Activated CD4-positive, alpha-beta memory T cell treated with anti-CD3 and anti-CD28 coated beads for 36 hours (primary cell): Measurements from ENCODE around the gene GIT2. TPM values are rescaled to one million over a fixed set of nuclear protein-coding genes. Genes with fewer than 3 reads are reported as not detected.

Source experiments
- CTCF ChIA-PET: fragments of 350-600 bp; sonication (Branson Sonifier 250); formaldehyde crosslinking; loops from one replicate; lab custom pipeline; 2021; ENCODE audit warnings: antibody characterized with exemption, inconsistent platforms; lab: Charles Lee
- POLR2A ChIA-PET: fragments of 350-600 bp; sonication (Branson Sonifier 250); formaldehyde crosslinking; loops from one replicate; lab custom pipeline; 2021; ENCODE audit warnings: antibody characterized with exemption; lab: Charles Lee
- DNase-seq: peaks from one replicate; pipeline ENCODE4 v3.0.0-alpha.2; 2020
- H3K27ac Mint-ChIP-seq: one replicate; pipeline ENCODE4 v1.8.0; 2021; ENCODE audit warnings: mixed read lengths
- H3K27me3 Mint-ChIP-seq: one replicate; pipeline ENCODE4 v1.8.0; 2021; ENCODE audit warnings: mixed read lengths
- H3K36me3 Mint-ChIP-seq: one replicate; pipeline ENCODE4 v1.8.0; 2021; ENCODE audit warnings: mixed read lengths
- H3K4me1 Mint-ChIP-seq: one replicate; pipeline ENCODE4 v1.8.0; 2021; ENCODE audit warnings: low read depth, mixed read lengths
- H3K4me3 Mint-ChIP-seq: one replicate; pipeline ENCODE4 v1.8.0; 2021; ENCODE audit warnings: mild to moderate bottlenecking, mixed read lengths
- H3K9me3 Mint-ChIP-seq: one replicate; pipeline ENCODE4 v1.8.0; 2021; ENCODE audit warnings: mixed read lengths
- intact Hi-C: fragments of 100-400 bp; cut with micrococcal nuclease; formaldehyde crosslinking; loops from one replicate; pipeline ENCODE4 v1.15.1; 2023
- total RNA-seq, 2 experiments: library from RNA; stranded (reverse); gene quantifications; one replicate each; pipeline ENCODE4 v1.2.3, GENCODE V29; 2021

GIT2 gene, protein sequence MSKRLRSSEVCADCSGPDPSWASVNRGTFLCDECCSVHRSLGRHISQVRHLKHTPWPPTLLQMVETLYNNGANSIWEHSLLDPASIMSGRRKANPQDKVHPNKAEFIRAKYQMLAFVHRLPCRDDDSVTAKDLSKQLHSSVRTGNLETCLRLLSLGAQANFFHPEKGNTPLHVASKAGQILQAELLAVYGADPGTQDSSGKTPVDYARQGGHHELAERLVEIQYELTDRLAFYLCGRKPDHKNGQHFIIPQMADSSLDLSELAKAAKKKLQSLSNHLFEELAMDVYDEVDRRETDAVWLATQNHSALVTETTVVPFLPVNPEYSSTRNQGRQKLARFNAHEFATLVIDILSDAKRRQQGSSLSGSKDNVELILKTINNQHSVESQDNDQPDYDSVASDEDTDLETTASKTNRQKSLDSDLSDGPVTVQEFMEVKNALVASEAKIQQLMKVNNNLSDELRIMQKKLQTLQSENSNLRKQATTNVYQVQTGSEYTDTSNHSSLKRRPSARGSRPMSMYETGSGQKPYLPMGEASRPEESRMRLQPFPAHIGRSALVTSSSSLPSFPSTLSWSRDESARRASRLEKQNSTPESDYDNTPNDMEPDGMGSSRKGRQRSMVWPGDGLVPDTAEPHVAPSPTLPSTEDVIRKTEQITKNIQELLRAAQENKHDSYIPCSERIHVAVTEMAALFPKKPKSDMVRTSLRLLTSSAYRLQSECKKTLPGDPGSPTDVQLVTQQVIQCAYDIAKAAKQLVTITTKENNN
- total RNA-seq, result 10 to 100 TPM; 52.1 to 56.7 TPM

- peak; percentile 97 for DNase-seq
- ChIA-PET POLR2A (interaction anchor here (0.9 to 1.6 kb wide), 5 partner anchors 9 to 28 kb away, joined by 3 to 4 read pairs (median 3); no protein-coding TSS in a partner anchor), CTCF (interaction anchor here (1.2 to 1.5 kb wide), 2 partner anchors 128 to 151 kb away, joined by 3 read pairs; partner anchors contain the start of gene IFT81)
- H3K27ac Mint-ChIP-seq, result peak within 1 kb of the TSS; percentile 95
- no peaks in the 10 kb centered on the region for H3K27me3 Mint-ChIP-seq
- intact Hi-C loops, result loop anchor here (1.0 to 10.0 kb wide), 5 partner anchors 9 to 589 kb away; partner anchors contain the start of genes ATP2A2, C12orf76 and PPTC7
- H3K36me3 Mint-ChIP-seq, result peaks cover 7% of the 10 kb centered on the region
- H3K9me3 Mint-ChIP-seq, result no peaks in the 10 kb centered on the region
- H3K4me1 Mint-ChIP-seq, result peaks cover 54% of the 10 kb centered on the region
- H3K4me3 Mint-ChIP-seq, result peak within 1 kb of the TSS; percentile 96
Measured at GRCh38 chr12:109995686-109996482, at the start of gene GIT2. Gene GIT2, minus strand, starts transcription at chr12:109996368. Its CDS starts 144 bp downstream, at chr12:109996224.

DNA sequence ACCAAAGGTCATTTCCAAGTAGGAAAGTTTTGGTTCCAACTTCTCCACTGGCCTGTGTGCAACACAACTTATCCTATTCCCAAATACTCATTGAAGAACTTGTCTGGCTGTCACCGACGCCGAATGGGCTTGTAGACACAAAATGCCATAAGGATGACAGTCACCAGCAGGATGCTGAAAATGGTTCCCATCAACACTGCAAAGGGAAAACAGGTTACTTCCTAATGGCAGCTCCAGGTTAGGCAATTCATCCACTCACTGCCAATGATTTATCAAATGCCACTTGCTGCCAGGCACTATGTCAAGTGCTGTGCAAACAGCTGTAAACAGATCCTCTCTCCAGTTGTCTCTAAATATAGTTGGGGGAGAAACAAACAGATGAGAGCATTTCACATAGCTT is 46.1 kb upstream of the GIT2 start:
- peaks cover 53% of the 10 kb centered on the region for H3K4me1 Mint-ChIP-seq
- intact Hi-C loops, result no loop called here
- no peaks in the 10 kb centered on the region for H3K27me3 Mint-ChIP-seq
- H3K9me3 Mint-ChIP-seq, result no peaks in the 10 kb centered on the region
- H3K27ac Mint-ChIP-seq, result peak overlapping the region; percentile 62
- ChIA-PET CTCF (interaction anchor here (0.9 kb wide), 1 partner anchor 41 kb away, joined by 3 read pairs; no protein-coding TSS in a partner anchor), POLR2A (interaction anchor here (0.6 kb wide), 1 partner anchor 50 kb away, joined by 7 read pairs; no protein-coding TSS in a partner anchor)
- peaks cover 19% of the 10 kb centered on the region for H3K36me3 Mint-ChIP-seq
- no peak for DNase-seq
- no peak overlapping the region for H3K4me3 Mint-ChIP-seq

DNA sequence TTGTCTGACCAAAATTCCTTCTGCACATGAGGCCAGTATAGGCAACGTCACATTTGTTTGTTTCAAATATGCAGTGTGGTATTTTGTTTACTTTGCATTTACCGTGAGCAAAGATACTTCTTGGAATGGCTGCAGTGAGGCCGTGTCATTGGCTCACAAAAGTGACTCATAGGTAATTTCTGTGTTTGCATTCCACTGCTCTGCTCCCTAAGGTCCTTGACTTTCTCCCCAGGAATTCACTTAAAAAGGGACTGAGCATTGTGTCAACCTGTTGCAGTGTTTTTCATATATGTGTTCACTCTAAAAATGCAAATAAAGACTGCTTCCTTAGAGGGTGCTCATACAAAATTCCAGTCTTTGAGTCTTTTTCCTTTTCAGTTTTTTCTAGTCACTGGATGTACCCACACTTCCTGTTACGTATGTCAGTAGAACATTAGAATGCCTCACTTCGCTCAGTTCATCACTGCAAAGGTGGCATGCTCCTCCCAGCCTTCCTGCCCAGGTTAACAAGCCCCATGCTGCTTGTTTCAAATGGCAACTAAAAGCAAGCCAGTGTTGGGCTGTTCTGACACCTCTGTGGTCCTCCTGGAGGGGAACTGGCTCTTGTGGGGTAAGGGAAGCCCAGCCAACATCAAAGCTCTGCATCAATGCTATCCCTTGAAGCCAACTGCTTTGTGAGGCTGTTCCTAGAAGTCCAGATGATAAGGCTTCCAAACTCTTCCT is 43.1 kb upstream of the GIT2 start:
- Mint-ChIP-seq H3K4me3 (no peak overlapping the region), H3K9me3 (no peaks in the 10 kb centered on the region), H3K27me3 (no peaks in the 10 kb centered on the region), H3K36me3 (peaks cover 29% of the 10 kb centered on the region), H3K27ac (peak overlapping the region; percentile 96), H3K4me1 (peaks cover 47% of the 10 kb centered on the region)
- peak; percentile 68 for DNase-seq
- ChIA-PET POLR2A (interaction anchor here (0.8 to 1.1 kb wide), 2 partner anchors 9 to 19 kb away, joined by 3 read pairs; partner anchors contain the start of gene C12orf76), CTCF (no interaction called here)
- intact Hi-C loops, result loop anchor here (1.0 kb wide), 1 partner anchor 21 kb away; no protein-coding TSS in a partner anchor

DNA sequence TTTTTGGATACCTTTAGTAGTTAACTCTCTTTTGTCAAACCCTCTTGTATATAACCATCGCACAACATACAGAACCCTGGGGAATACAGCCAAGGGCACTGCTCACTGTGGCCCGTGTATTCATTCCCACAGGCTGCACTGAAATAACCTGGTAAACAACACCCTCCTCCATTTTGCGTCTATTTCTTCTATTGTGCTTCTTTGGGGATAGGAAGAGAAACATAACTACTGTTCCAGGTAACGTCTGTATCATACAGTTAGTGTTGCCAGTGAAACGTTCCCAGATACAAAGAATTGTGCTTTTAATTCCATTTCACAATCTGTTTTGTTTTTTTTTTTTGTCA is 42.5 kb upstream of the GIT2 start:
- CTCF ChIA-PET, result no interaction called here
- Mint-ChIP-seq H3K27ac (peak overlapping the region; percentile 96), H3K36me3 (peaks cover 30% of the 10 kb centered on the region), H3K27me3 (no peaks in the 10 kb centered on the region), H3K4me3 (no peak overlapping the region), H3K9me3 (no peaks in the 10 kb centered on the region), H3K4me1 (peaks cover 45% of the 10 kb centered on the region)
- intact Hi-C loops, result loop anchor here (1.0 kb wide), 1 partner anchor 22 kb away; no protein-coding TSS in a partner anchor
- POLR2A ChIA-PET, result interaction anchor here (1.0 kb wide), 1 partner anchor 34 kb away, joined by 3 read pairs; no protein-coding TSS in a partner anchor
- DNase-seq, result no peak

DNA sequence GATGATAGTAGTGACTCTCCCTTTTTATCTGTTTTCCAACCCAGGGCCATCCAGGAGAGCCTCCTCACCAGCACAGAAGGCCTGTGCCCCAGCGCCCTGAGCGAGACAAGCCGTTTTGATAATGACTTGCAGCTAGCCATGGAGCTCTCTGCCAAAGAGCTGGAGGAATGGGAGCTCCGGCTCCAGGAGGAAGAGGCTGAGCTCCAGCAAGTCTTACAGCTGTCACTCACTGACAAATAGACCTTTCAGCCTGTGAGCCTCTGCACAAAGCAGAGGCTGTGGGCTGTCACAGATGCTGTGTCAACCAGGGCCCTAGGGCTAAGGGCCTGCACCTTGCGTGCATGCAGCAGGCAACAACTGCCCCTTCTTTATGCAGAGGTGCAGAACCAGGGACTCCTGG is 41.1 kb upstream of the GIT2 start:
- H3K27ac Mint-ChIP-seq, result no peak overlapping the region
- H3K4me1 Mint-ChIP-seq, result peaks cover 36% of the 10 kb centered on the region
- intact Hi-C loops, result no loop called here
- no peaks in the 10 kb centered on the region for H3K9me3 Mint-ChIP-seq
- peaks cover 30% of the 10 kb centered on the region for H3K36me3 Mint-ChIP-seq
- POLR2A ChIA-PET, result no interaction called here
- no peaks in the 10 kb centered on the region for H3K27me3 Mint-ChIP-seq
- CTCF ChIA-PET, result interaction anchor here (1.0 to 1.2 kb wide), 3 partner anchors 10 to 394 kb away, joined by 3 read pairs; no protein-coding TSS in a partner anchor
- no peak overlapping the region for H3K4me3 Mint-ChIP-seq
- no peak for DNase-seq

GRCh38 chr12:110035534-110036104 is 39.5 kb upstream of the GIT2 start:
- POLR2A ChIA-PET, result interaction anchor here (0.8 kb wide), 1 partner anchor 247 kb away, joined by 4 read pairs; no protein-coding TSS in a partner anchor
- Mint-ChIP-seq H3K27ac (peak overlapping the region; percentile 71), H3K27me3 (no peaks in the 10 kb centered on the region), H3K9me3 (no peaks in the 10 kb centered on the region), H3K36me3 (peaks cover 28% of the 10 kb centered on the region), H3K4me1 (peaks cover 29% of the 10 kb centered on the region), H3K4me3 (no peak overlapping the region)
- DNase-seq, result no peak
- intact Hi-C loops, result no loop called here
- CTCF ChIA-PET, result interaction anchor here (0.8 to 1.0 kb wide), 5 partner anchors 25 to 100 kb away, joined by 3 read pairs; no protein-coding TSS in a partner anchor

DNA sequence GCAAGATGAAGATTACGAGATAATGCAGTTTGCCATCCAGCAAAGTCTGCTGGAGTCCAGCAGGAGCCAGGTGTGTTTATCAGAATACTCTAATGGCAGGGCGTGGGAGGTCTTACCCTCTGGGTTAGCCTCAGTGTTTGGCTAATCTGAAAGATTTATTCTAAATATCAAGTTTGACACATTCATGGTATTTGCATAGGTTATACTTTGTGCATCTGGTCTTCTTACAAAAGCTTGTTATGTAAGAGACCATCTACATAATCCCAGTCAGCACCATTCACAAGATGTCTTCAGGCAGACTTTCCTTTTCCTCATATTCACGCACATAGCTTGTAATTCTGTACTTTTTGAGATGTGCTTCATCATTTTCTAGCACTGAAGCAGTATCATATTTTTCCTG is 37.7 kb upstream of the GIT2 start:
- peaks cover 12% of the 10 kb centered on the region for H3K4me1 Mint-ChIP-seq
- intact Hi-C loops, result no loop called here
- POLR2A ChIA-PET, result no interaction called here
- H3K36me3 Mint-ChIP-seq, result peaks cover 30% of the 10 kb centered on the region
- no peak overlapping the region for H3K27ac Mint-ChIP-seq
- CTCF ChIA-PET, result no interaction called here
- H3K9me3 Mint-ChIP-seq, result no peaks in the 10 kb centered on the region
- no peak overlapping the region for H3K4me3 Mint-ChIP-seq
- no peak for DNase-seq
- H3K27me3 Mint-ChIP-seq, result no peaks in the 10 kb centered on the region

DNA sequence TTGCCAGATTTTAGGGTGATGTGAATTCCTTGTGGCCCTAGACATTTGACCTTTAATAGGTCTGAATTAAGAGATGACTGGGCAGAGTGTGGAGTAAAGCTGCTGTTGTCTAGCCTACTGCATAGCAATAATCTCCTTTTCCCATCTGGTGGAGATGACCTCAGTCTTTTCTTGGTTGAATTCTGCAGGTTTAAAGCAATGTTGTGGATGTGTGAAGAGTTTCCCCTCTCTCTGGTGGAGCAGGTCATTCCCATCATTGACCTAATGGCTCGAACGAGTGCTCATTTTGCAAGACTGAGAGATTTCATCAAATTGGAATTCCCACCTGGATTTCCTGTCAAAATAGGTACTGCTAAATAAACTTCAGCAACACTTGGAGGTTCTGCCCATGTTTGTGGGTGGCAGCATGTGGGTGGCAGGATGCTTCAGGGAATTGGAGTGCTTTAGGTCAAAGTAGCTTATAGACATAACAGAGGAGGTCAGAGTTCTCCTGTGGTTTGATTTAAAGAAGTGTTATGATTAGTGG is 33.2 kb upstream of the GIT2 start:
- H3K9me3 Mint-ChIP-seq, result no peaks in the 10 kb centered on the region
- H3K4me1 Mint-ChIP-seq, result peaks cover 16% of the 10 kb centered on the region
- intact Hi-C loops, result no loop called here
- peak overlapping the region; percentile 39 for H3K27ac Mint-ChIP-seq
- H3K4me3 Mint-ChIP-seq, result no peak overlapping the region
- H3K36me3 Mint-ChIP-seq, result peaks cover 37% of the 10 kb centered on the region
- no peak for DNase-seq
- ChIA-PET POLR2A (no interaction called here), CTCF (no interaction called here)
- H3K27me3 Mint-ChIP-seq, result no peaks in the 10 kb centered on the region

GRCh38 chr12:110028323-110028722 is 32.2 kb upstream of the GIT2 start:
- Mint-ChIP-seq H3K4me1 (peaks cover 20% of the 10 kb centered on the region), H3K4me3 (no peak overlapping the region), H3K9me3 (no peaks in the 10 kb centered on the region), H3K36me3 (peaks cover 29% of the 10 kb centered on the region), H3K27me3 (no peaks in the 10 kb centered on the region), H3K27ac (no peak overlapping the region)
- CTCF ChIA-PET, result no interaction called here
- POLR2A ChIA-PET, result no interaction called here
- intact Hi-C loops, result no loop called here
- DNase-seq, result no peak

GRCh38 chr12:110024051-110024450 is 27.9 kb upstream of the GIT2 start:
- H3K27ac Mint-ChIP-seq, result peak overlapping the region; percentile 58
- no peaks in the 10 kb centered on the region for H3K9me3 Mint-ChIP-seq

More at GRCh38 chr12:110024051-110024450, 27.9 kb upstream of the GIT2 start:
- POLR2A ChIA-PET, result interaction anchor here (1.6 kb wide), 1 partner anchor 32 kb away, joined by 3 read pairs; no protein-coding TSS in a partner anchor
- H3K36me3 Mint-ChIP-seq, result peaks cover 47% of the 10 kb centered on the region
- peaks cover 20% of the 10 kb centered on the region for H3K4me1 Mint-ChIP-seq
- no peak for DNase-seq
- intact Hi-C loops, result no loop called here
- CTCF ChIA-PET, result interaction anchor here (0.9 to 2.0 kb wide), 4 partner anchors 11 to 179 kb away, joined by 3 to 6 read pairs (median 5); no protein-coding TSS in a partner anchor
- H3K27me3 Mint-ChIP-seq, result no peaks in the 10 kb centered on the region
- no peak overlapping the region for H3K4me3 Mint-ChIP-seq
